HCT116 (cell line): ENCODE measurements around the gene TRPM6. TPM values are rescaled to one million over a fixed set of nuclear protein-coding genes. Genes with fewer than 3 reads are reported as not detected.

ENCODE experiments used
- ATAC-seq: fragments of 200-7000 bp; cut with Tn5 transposase; 2 replicates; pipeline ENCODE4 v1.9.1; 2020; ENCODE audit warnings: mild to moderate bottlenecking, moderate library complexity
- BruUV-seq: library from RNA; stranded (reverse); fragments of 400-500 nt; replicated peaks from 2 replicates; lab custom pipeline; 2021; lab: Mats Ljungman, UMichigan
- CTCF ChIA-PET: fragments of 300-600 bp; sonication (Branson Sonifier 250); formaldehyde crosslinking; loops from one replicate; lab custom pipeline; 2021; ENCODE audit warnings: antibody characterized with exemption; lab: Charles Lee
- POLR2A ChIA-PET: fragments of 300-600, 350-600 bp; sonication (Branson Sonifier 250); formaldehyde crosslinking; loops from one replicate; lab custom pipeline; 2021; ENCODE audit warnings: antibody characterized with exemption; lab: Charles Lee
- RAD21 ChIA-PET, 2 experiments: fragments of 300-600 bp; sonication (Branson Sonifier 250); formaldehyde crosslinking; loops; one replicate each; lab custom pipeline; 2023; ENCODE audit warnings: low total read pairs in 2 of 2; ENCODE audit not compliant: uncharacterized antibody in 2 of 2, unreplicated experiment in 2 of 2, low non-redundant PET in 1 of 2; lab: Charles Lee
- DNase-seq: peaks from one replicate; pipeline ENCODE4 v3.0.0-alpha.2; 2010; ENCODE audit warnings: low read depth, low spot score
- H2AFZ ChIP-seq: fragments of 200-600 bp; shearing (Covaris generic), sonication (generic); 2 replicates; pipeline ENCODE4 v1.6.1; 2017; ENCODE audit warnings: low read depth, mixed run types, mixed read lengths, antibody characterized with exemption, low read length; ENCODE audit not compliant: poor library complexity, severe bottlenecking
- H3K27ac ChIP-seq: 2 replicates; pipeline ENCODE4 v1.5.1; 2012; ENCODE audit warnings: low read depth, low read length
- H3K27me3 ChIP-seq: fragments of 200-600 bp; sonication (generic); 2 replicates; pipeline ENCODE4 v1.6.1; 2016; ENCODE audit warnings: mixed run types, low read length, mixed read lengths; ENCODE audit not compliant: insufficient read depth
- H3K36me3 ChIP-seq, 2 experiments: fragments of 200-500 bp in 1 of 2; fragments of 200-600 bp in 1 of 2; sonication (Bioruptor generic) in 1 of 2; sonication (generic) in 1 of 2; 2 replicates each; pipeline versions ENCODE4 v1.5.1 to v1.6.1; 2014 to 2016; ENCODE audit warnings: low read length in 2 of 2, inconsistent platforms in 1 of 2, mixed read lengths in 1 of 2, mixed run types in 1 of 2; ENCODE audit not compliant: insufficient read depth in 2 of 2, control insufficient read depth in 1 of 2
- H3K4me1 ChIP-seq, 2 experiments: fragments of 200-600 bp in 1 of 2; sonication (generic) in 1 of 2; 2 replicates each; pipeline versions ENCODE4 v1.5.1 to v1.6.1; 2012 to 2017; ENCODE audit warnings: low read length in 2 of 2, inconsistent platforms in 1 of 2, mild to moderate bottlenecking in 1 of 2, mixed read lengths in 1 of 2, mixed run types in 1 of 2, moderate library complexity in 1 of 2; ENCODE audit not compliant: insufficient read depth in 2 of 2, control insufficient read depth in 1 of 2
- H3K4me2 ChIP-seq: fragments of 200-600 bp; sonication (generic); 2 replicates; pipeline ENCODE4 v1.6.1; 2017; ENCODE audit warnings: mixed run types, low read length, mixed read lengths
- H3K4me3 ChIP-seq, 2 experiments: fragments of 200-600 bp in 1 of 2; sonication (generic) in 1 of 2; replicated peaks in 1 of 2; 2 replicates each; pipeline ENCODE4 v1.5.1; 2011 to 2016; ENCODE audit warnings: low read length in 2 of 2, control low read depth in 1 of 2, low read depth in 1 of 2, mild to moderate bottlenecking in 1 of 2, mixed read lengths in 1 of 2, mixed run types in 1 of 2
- H3K79me2 ChIP-seq: fragments of 200-600 bp; sonication (generic); 2 replicates; pipeline ENCODE4 v1.6.1; 2017; ENCODE audit warnings: mild to moderate bottlenecking, mixed run types, low read length, moderate library complexity, mixed read lengths; ENCODE audit not compliant: insufficient read depth
- H3K9ac ChIP-seq: fragments of 200-600 bp; sonication (generic); 2 replicates; pipeline ENCODE4 v1.6.1; 2016; ENCODE audit warnings: low read length, mixed read lengths
- H3K9me2 ChIP-seq: fragments of 200-600 bp; sonication (generic), shearing (Covaris generic); 2 replicates; pipeline ENCODE4 v1.6.1; 2017; ENCODE audit warnings: mixed run types, mild to moderate bottlenecking, moderate library complexity; ENCODE audit not compliant: insufficient read depth
- H3K9me3 ChIP-seq, 2 experiments: fragments of 200-500 bp in 1 of 2; fragments of 200-600 bp in 1 of 2; sonication (Bioruptor generic) in 1 of 2; sonication (generic) in 1 of 2; 2 replicates each; pipeline ENCODE4 v1.6.1; 2014 to 2017; ENCODE audit warnings: low read length in 2 of 2, mixed read lengths in 2 of 2, inconsistent platforms in 1 of 2, low read depth in 1 of 2, mild to moderate bottlenecking in 1 of 2, mixed run types in 1 of 2, moderate library complexity in 1 of 2; ENCODE audit not compliant: control insufficient read depth in 1 of 2, insufficient read depth in 1 of 2
- H4K20me1 ChIP-seq: fragments of 200-600 bp; sonication (generic), shearing (Covaris generic); 2 replicates; pipeline ENCODE4 v1.6.1; 2017; ENCODE audit warnings: mixed run types, mild to moderate bottlenecking, moderate library complexity; ENCODE audit not compliant: insufficient read depth
- CBX3 ChIP-seq: IDR thresholded peaks from 2 replicates; pipeline ENCODE4 v1.6.1; 2012; ENCODE audit warnings: low read depth
- CEBPB ChIP-seq: IDR thresholded peaks from 2 replicates; pipeline ENCODE4 v1.6.1; 2012; ENCODE audit warnings: low read depth
- CTCF ChIP-seq, 3 experiments: fragments of 200-600 bp in 1 of 3; sonication (generic) in 1 of 3; IDR thresholded peaks in 2 of 3; conservative IDR thresholded peaks in 1 of 3; 2 replicates each; pipeline ENCODE4 v1.5.1; 2012 to 2017; ENCODE audit warnings: low read depth in 2 of 3, low read length in 2 of 3, antibody characterized with exemption in 1 of 3, borderline replicate concordance in 1 of 3, control low read depth in 1 of 3, mild to moderate bottlenecking in 1 of 3, mixed read lengths in 1 of 3, mixed run types in 1 of 3, moderate library complexity in 1 of 3; ENCODE audit not compliant: insufficient read depth in 1 of 3
- EGR1 ChIP-seq: IDR thresholded peaks from 2 replicates; pipeline ENCODE4 v1.6.1; 2012; ENCODE audit warnings: low read depth
- ELF1 ChIP-seq: IDR thresholded peaks from 2 replicates; pipeline ENCODE4 v1.6.1; 2012; ENCODE audit warnings: low read depth, borderline replicate concordance
- EZH2 ChIP-seq: fragments of 200-600 bp; sonication (generic); IDR thresholded peaks from 2 replicates; pipeline ENCODE4 v1.6.1; 2017; ENCODE audit warnings: antibody characterized with exemption, mixed run types
- EZH2phosphoT487 ChIP-seq: fragments of 200-600 bp; IDR thresholded peaks from 2 replicates; pipeline ENCODE4 v1.6.1; 2018; ENCODE audit warnings: antibody characterized with exemption, borderline replicate concordance
- FOSL1 ChIP-seq: IDR thresholded peaks from 2 replicates; pipeline ENCODE4 v1.6.1; 2012; ENCODE audit warnings: low read depth
- MAX ChIP-seq: IDR thresholded peaks from 2 replicates; pipeline ENCODE4 v1.6.1; 2012
- POLR2A ChIP-seq: IDR thresholded peaks from 2 replicates; pipeline ENCODE4 v1.7.0; 2011; ENCODE audit warnings: borderline replicate concordance; ENCODE audit not compliant: insufficient read depth, insufficient read length; ENCODE audit errors: extremely low read depth
- POLR2AphosphoS5 ChIP-seq: IDR thresholded peaks from 2 replicates; pipeline ENCODE4 v1.6.1; 2011; ENCODE audit warnings: mild to moderate bottlenecking, low read depth, low read length, moderate library complexity
- RAD21 ChIP-seq: IDR thresholded peaks from 2 replicates; pipeline ENCODE4 v1.6.1; 2012; ENCODE audit warnings: low read depth, mild to moderate bottlenecking
- SIN3A ChIP-seq: IDR thresholded peaks from 2 replicates; pipeline ENCODE4 v1.6.1; 2012; ENCODE audit warnings: low read depth
- SP1 ChIP-seq: IDR thresholded peaks from 2 replicates; pipeline ENCODE4 v1.6.1; 2012; ENCODE audit warnings: low read depth
- TCF7L2 ChIP-seq: IDR thresholded peaks from 2 replicates; pipeline ENCODE4 v1.7.0; 2011; ENCODE audit warnings: borderline replicate concordance, inconsistent platforms; ENCODE audit not compliant: insufficient read depth, insufficient read length; ENCODE audit errors: extremely low read depth
- YY1 ChIP-seq: IDR thresholded peaks from 2 replicates; pipeline ENCODE4 v1.6.1; 2011; ENCODE audit warnings: low read length, low read depth, moderate library complexity, mild to moderate bottlenecking; ENCODE audit not compliant: insufficient replicate concordance; ENCODE audit errors: extremely low read depth
- ZFX ChIP-seq: fragments of 450-650 bp; IDR thresholded peaks from 2 replicates; pipeline ENCODE4 v1.6.1; 2017
- ZNF274 ChIP-seq: fragments of 200-500 bp; sonication (Bioruptor generic); IDR thresholded peaks from 2 replicates; pipeline ENCODE4 v1.6.1; 2014; ENCODE audit warnings: mild to moderate bottlenecking, low read depth, low read length, inconsistent platforms
- intact Hi-C: fragments of 100-400 bp; cut with micrococcal nuclease; formaldehyde crosslinking; loops from 2 replicates; pipeline ENCODE4 v1.10.0; 2022
- total RNA-seq: library from RNA; stranded (reverse); gene quantifications from one replicate; pipeline ENCODE4 v1.2.1, GENCODE V29; 2021; ENCODE audit not compliant: unreplicated experiment
- TF ChIP-seq, protein P1 (sequence below): IDR thresholded peaks from 2 replicates; pipeline ENCODE4 v1.6.1; 2012
- TF ChIP-seq, protein P2 (sequence below): IDR thresholded peaks from 2 replicates; pipeline ENCODE4 v1.6.1; 2011; ENCODE audit warnings: mild to moderate bottlenecking, low read length, moderate library complexity; ENCODE audit not compliant: insufficient replicate concordance; ENCODE audit errors: extremely low read depth

Gene TRPM6
- total RNA-seq, 1 experiment from 2014 or later, result 0.44 TPM

GRCh38 chr9:74872619-74873233, 15.0 kb downstream of the TRPM6 start:
- RAD21 ChIA-PET, result no interaction called here
- POLR2A ChIA-PET, result no interaction called here

More at GRCh38 chr9:74872619-74873233, 15.0 kb downstream of the TRPM6 start:
- Histone ChIP-seq H3K4me1 (no peaks in the 10 kb centered on the region), H3K9me3 (no peaks in the 10 kb centered on the region), H3K4me3 (no peak overlapping the region), H3K9me2 (no peaks in the 10 kb centered on the region), H3K27me3 (no peaks in the 10 kb centered on the region), H2AFZ (no peak overlapping the region)
- CTCF ChIA-PET, result no interaction called here
- no TSS peak for BruUV-seq
- TF ChIP-seq, protein P1, sequence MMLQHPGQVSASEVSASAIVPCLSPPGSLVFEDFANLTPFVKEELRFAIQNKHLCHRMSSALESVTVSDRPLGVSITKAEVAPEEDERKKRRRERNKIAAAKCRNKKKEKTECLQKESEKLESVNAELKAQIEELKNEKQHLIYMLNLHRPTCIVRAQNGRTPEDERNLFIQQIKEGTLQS, result no peak
- no peak for TF ChIP-seq CEBPB
- no peak for TF ChIP-seq ZFX
- TF ChIP-seq MAX, result no peak
- no peak for TF ChIP-seq POLR2AphosphoS5
- TF ChIP-seq EZH2phosphoT487, result no peak
- TF ChIP-seq CTCF (IDR thresholded peaks at IDR 0.05 in 2 of 3, conservative IDR thresholded peaks at IDR 0.05 in 1 of 3; ENCODE audit: borderline replicate concordance in 1 of 3, insufficient read depth in 1 of 3, low read depth in 2 of 3, low read length in 2 of 3), result no peak
- no peak for TF ChIP-seq YY1
- no peak for TF ChIP-seq EGR1
- TF ChIP-seq CBX3, result no peak
- no peak for TF ChIP-seq SP1
- TF ChIP-seq FOSL1, result no peak
- TF ChIP-seq, protein P2, sequence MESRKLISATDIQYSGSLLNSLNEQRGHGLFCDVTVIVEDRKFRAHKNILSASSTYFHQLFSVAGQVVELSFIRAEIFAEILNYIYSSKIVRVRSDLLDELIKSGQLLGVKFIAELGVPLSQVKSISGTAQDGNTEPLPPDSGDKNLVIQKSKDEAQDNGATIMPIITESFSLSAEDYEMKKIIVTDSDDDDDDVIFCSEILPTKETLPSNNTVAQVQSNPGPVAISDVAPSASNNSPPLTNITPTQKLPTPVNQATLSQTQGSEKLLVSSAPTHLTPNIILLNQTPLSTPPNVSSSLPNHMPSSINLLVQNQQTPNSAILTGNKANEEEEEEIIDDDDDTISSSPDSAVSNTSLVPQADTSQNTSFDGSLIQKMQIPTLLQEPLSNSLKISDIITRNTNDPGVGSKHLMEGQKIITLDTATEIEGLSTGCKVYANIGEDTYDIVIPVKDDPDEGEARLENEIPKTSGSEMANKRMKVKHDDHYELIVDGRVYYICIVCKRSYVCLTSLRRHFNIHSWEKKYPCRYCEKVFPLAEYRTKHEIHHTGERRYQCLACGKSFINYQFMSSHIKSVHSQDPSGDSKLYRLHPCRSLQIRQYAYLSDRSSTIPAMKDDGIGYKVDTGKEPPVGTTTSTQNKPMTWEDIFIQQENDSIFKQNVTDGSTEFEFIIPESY, result no peak
- no peak for TF ChIP-seq RAD21
- no peak for TF ChIP-seq TCF7L2
- TF ChIP-seq ZNF274, result no peak
- no peak for TF ChIP-seq POLR2A
- TF ChIP-seq ELF1, result no peak
- no peak for TF ChIP-seq SIN3A
- no peak for TF ChIP-seq EZH2
- TF ChIP-seq, all 23 proteins: peak for 0
- no peaks in the 10 kb centered on the region for H3K79me2 ChIP-seq
- no peak overlapping the region for H3K27ac ChIP-seq
- intact Hi-C loops, result no loop called here
- no peak overlapping the region for H3K4me2 ChIP-seq
- H3K9ac ChIP-seq, result no peak overlapping the region
- no peak for ATAC-seq
- H3K36me3 ChIP-seq, result no peaks in the 10 kb centered on the region
- H4K20me1 ChIP-seq, result no peaks in the 10 kb centered on the region
- DNase-seq, result no peak
